HG03097 (cell line): ENCODE data around the gene ILF3.
"Not testable (repeated sequence)": the region's sequence is repeated elsewhere in the genome, so short reads cannot be mapped to it uniquely, and the experiment has no call there.

Experiments used
- ATAC-seq: cut with Tn5 transposase; IDR thresholded peaks from one replicate; pipeline ENCODE4 v1.9.1; 2021; ENCODE audit not compliant: unreplicated experiment, low FRiP score

Gene ILF3

GRCh38 chr19:10671922-10672321, 17.8 kb downstream of the ILF3 start:
- not testable (repeated sequence) for ATAC-seq

DNA sequence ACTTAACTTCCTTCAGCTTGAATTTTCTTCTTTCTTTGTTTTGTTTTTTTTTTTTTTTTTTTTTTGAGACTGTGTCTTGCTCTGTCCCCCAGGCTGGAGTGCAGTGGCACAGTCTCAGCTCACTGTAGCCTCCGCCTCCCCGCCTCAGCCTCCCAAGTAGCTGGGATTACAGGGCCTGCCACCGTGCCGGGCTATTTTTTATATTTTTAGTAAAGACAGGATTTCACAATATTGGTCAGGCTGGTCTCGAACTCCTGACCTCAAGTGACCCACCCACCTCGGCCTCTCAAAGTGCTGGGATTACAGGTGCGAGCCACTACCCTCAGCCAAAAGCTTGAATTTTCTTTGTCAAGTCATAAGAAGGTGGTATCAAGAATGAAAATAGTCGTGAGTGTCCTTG, 21.1 kb downstream of the ILF3 start:
- not testable (repeated sequence) for ATAC-seq

GRCh38 chr19:10677751-10678150, 23.6 kb downstream of the ILF3 start:
- no peak for ATAC-seq

GRCh38 chr19:10678813-10679212, 24.7 kb downstream of the ILF3 start:
- no peak for ATAC-seq

GRCh38 chr19:10679743-10680142, 25.6 kb downstream of the ILF3 start:
- no peak for ATAC-seq

DNA sequence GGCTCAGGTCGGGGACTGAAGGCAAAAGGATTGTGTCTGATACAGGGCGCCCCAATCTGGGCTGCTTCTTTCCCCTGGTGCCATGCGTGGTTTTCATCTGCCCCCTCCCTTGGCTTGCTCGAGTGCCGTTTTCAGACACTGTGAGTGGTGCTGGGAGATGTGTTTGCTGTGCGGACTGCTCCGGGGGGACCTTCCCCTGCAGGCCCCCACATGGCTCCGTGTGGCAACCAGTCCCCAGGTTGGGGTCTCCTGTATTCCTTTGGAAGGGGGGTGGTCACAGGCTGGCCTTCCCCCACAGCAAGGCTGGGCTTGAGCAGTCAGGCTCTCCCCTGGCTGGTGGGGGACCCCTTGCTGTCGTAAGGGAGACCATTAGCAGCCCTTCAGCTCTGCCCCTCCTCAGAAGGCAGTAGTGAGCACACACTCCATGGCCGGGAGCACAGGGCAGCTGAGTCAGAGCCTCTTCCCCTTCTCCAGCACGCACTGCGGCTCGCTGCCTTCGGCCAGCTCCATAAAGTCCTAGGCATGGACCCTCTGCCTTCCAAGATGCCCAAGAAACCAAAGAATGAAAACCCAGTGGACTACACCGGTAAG, 26.5 kb downstream of the ILF3 start:
- ATAC-seq, result no peak

GRCh38 chr19:10681658-10682057, 27.5 kb downstream of the ILF3 start:
- ATAC-seq, result no peak

DNA sequence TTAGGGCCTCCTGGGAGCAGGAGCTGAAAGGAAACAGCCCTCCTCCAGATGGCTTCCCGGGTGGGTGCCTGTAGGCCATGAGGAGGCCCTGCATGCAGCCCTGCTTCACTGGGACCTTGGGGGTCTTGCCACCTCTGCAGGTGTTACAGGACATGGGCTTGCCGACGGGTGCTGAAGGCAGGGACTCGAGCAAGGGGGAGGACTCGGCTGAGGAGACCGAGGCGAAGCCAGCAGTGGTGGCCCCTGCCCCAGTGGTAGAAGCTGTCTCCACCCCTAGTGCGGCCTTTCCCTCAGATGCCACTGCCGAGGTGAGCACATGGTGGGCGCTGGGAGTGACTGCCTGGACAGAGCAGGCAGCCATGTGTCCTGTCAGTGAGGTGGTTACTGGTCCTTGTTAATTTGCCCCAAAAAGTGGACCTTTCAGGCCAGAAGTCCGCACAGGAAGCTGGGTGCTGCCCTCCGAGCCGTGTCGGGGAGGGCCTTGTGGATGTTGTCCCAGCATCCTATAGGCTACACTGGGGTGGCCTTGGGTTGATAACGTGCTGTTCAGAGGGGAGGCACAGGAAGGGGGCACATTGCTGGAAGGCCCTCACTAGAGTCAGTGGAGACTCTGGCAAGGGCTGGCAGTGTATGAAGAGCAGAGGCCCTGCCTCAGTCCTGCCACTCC, 28.4 kb downstream of the ILF3 start:
- ATAC-seq, result no peak

DNA sequence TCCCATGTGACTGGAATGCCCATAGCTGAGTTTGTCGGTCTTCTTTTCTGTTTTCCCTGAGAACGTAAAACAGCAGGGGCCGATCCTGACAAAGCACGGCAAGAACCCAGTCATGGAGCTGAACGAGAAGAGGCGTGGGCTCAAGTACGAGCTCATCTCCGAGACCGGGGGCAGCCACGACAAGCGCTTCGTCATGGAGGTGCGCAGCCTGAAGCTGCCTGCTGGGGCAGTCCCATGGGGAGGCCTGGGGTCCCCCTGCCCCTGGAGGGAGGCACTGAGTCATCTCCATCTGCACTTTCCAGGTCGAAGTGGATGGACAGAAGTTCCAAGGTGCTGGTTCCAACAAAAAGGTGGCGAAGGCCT, 28.9 kb downstream of the ILF3 start:
- no peak for ATAC-seq

- no peak for ATAC-seq
These were observed 29.4 kb downstream of the ILF3 start for GRCh38 chr19:10683582-10683981.

DNA sequence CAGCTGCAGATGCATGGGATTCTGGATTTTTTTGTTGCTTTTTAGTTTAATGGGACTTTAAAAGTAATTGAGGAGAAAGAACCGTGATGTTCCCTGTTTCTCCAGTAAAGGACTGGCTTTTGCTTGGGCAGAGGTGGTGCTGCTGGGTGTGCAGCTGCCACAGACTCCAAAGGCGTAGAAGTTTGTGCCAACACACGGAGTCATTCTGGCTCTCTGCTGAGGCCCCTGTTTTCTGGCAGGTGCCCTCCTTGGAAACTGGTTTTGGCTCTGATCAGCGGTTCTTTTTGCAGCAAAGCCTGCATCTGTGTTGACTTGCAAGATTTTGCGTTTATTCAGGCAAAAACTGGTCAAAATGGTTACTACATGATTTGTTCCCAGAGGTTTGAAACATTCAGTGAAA, 31.1 kb downstream of the ILF3 start:
- no peak for ATAC-seq

GRCh38 chr19:10686193-10686592, 32.0 kb downstream of the ILF3 start:
- ATAC-seq, result no peak

- ATAC-seq, result no peak
These were observed 32.7 kb downstream of the ILF3 start for GRCh38 chr19:10686661-10687517.

- ATAC-seq, result no peak
These were observed 33.6 kb downstream of the ILF3 start for GRCh38 chr19:10687518-10688288.

DNA sequence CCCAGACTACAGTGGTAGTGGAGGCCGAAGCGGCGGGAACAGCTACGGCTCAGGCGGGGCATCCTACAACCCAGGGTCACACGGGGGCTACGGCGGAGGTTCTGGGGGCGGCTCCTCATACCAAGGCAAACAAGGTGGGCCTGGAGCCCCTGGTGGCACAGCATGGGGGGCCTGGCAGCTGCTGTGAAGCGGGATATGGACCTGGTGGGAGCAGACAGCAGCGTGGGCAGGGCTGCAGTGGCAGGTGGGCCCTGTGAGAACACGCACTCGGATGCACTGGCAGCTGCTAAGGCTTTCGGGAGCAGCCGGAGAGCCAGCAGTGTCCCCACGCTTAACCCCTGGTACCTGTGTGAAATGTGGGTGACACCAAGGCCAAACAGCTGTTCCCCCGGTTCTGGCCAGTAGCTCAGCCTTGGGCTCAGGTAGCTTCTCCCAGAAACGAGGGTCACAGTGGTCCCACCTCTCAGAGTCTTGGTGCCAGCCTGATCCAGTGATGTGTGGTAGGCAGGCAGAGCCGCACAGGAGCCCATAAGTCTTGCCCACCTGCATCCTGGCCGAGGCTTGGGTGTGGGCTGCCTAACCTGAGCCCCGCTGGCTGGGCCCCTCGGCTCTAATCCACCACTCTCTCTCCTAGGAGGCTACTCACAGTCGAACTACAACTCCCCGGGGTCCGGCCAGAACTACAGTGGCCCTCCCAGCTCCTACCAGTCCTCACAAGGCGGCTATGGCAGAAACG, 34.6 kb downstream of the ILF3 start:
- ATAC-seq, result no peak

DNA sequence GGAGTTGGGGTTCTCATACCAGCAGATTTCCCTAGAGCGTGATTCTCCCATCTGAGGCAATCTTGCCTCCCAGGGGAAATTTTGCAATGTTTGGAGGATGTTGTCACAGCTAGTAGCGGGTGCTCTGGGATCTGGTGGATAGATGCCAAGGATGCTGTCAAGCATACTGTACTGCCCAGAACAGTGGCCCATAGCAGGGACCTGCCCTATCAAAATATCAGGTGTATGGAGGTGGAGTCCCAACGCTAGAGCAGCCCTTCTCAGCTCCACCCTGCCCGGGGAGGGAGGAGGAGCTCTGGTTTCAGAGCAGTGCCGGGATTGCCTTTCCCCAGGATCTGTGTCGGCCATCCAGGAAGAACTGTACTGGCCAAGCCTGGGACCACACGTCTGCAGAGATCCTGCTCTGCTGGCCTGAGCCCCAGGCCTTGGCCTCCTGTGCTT, 36.2 kb downstream of the ILF3 start:
- ATAC-seq, result no peak

GRCh38 chr19:10691178-10691881, 37.2 kb downstream of the ILF3 start:
- no peak for ATAC-seq

DNA sequence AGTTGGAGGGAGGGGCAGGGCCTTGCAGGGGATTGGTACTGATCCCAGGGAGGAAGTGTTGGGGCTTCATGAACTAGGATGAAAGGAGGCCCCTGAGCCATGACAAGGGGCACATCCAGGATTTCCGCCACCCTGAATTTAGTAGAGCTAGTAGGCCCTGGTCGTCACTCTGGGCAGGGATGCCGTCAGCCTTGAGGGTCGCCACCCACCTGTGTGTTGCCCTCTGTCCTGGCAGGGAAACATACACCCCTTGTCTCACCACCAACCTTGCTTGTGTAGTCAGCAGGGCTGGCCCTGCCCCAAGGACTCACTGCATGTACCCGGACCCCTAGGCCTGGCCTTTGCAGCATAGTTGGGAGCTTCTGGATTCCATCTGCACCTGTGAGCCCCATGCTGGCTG, 37.7 kb downstream of the ILF3 start:
- no peak for ATAC-seq

DNA sequence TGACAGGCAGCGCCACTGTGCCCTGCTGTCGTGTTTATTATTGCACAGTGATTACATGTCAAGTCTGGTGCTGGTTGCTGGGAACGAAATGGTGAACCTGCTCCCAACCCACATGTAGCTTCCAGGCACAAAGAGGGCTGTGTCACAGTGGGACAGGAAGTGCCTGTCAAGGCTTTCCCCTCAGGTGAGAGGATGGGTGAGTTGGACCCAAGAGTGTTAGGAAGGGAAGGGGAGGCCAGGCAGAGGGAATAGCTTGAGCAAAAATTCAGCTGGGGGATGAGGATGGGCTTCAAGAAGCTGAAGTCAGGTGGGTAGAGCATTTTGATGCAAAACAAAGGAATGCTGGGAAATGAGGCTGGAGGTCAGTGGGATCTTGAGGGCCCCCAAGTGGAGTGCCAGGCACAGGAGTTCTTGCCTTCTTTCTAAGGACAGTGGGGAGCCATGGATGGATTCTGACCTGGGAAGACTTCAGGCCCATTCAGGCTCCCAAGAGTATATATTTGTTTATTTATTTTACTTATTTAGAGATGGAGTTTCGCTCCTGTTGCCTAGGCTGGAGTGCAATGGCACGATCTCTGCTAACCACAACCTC, 38.6 kb downstream of the ILF3 start:
- no peak for ATAC-seq
